AG04449 (cell line): ENCODE results near the gene TCF15.

Experiments
- CTCF ChIA-PET: fragments of 350-600 bp; formaldehyde crosslinking; extraction: SDS; loops from one replicate; lab custom pipeline; 2021; ENCODE audit warnings: antibody characterized with exemption; lab: Yijun Ruan, JAX
- POLR2A ChIA-PET: fragments of 400-600, 350-600 bp; formaldehyde crosslinking; extraction: SDS; loops from one replicate; lab custom pipeline; 2020; ENCODE audit warnings: antibody characterized with exemption, inconsistent platforms; lab: Yijun Ruan, JAX
- DNase-seq: peaks from one replicate; pipeline ENCODE4 v3.0.0-alpha.2; 2010; ENCODE audit warnings: low read depth, low spot score
- H3K4me3 ChIP-seq: 2 replicates; pipeline ENCODE4 v1.5.1; 2011; ENCODE audit warnings: low read depth, mild to moderate bottlenecking, control low read depth, low read length
- TF ChIP-seq, protein P1 (sequence below): IDR thresholded peaks from one replicate; pipeline ENCODE4 v1.5.1; 2011; ENCODE audit warnings: mild to moderate bottlenecking, moderate library complexity, low read length, control low read depth, inconsistent platforms; ENCODE audit not compliant: insufficient read depth; ENCODE audit errors: missing control alignments

Gene TCF15

DNA sequence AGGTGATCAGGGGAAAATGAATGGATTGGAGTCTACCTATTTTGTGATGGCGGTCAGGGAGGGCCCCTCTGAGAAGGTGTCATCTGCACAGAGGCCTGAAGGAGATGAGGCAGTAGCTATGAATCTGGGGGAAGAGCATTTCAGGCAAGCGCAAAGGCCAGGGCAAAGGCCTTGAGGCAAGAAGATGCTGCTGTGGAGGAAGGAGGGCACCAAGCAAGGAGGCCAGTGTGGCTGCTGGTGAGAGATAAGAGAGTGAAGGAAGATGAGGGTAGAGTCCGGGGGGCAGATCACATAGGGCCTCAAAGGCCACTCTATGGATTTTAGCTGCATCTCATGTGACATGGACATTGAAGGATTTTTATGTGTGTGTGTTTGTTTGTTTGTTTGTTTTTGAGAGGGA is 45.9 kb downstream of the TCF15 start:
- no peak overlapping the region for H3K4me3 ChIP-seq
- ChIA-PET POLR2A (no interaction called here), CTCF (interaction anchor here (3.3 to 4.8 kb wide), 6 partner anchors 19 to 176 kb away, joined by 18 to 122 read pairs (median 68); partner anchors contain the start of gene CSNK2A1)
- no peak for DNase-seq
- TF ChIP-seq, protein P1, sequence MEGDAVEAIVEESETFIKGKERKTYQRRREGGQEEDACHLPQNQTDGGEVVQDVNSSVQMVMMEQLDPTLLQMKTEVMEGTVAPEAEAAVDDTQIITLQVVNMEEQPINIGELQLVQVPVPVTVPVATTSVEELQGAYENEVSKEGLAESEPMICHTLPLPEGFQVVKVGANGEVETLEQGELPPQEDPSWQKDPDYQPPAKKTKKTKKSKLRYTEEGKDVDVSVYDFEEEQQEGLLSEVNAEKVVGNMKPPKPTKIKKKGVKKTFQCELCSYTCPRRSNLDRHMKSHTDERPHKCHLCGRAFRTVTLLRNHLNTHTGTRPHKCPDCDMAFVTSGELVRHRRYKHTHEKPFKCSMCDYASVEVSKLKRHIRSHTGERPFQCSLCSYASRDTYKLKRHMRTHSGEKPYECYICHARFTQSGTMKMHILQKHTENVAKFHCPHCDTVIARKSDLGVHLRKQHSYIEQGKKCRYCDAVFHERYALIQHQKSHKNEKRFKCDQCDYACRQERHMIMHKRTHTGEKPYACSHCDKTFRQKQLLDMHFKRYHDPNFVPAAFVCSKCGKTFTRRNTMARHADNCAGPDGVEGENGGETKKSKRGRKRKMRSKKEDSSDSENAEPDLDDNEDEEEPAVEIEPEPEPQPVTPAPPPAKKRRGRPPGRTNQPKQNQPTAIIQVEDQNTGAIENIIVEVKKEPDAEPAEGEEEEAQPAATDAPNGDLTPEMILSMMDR, result no peak

DNA sequence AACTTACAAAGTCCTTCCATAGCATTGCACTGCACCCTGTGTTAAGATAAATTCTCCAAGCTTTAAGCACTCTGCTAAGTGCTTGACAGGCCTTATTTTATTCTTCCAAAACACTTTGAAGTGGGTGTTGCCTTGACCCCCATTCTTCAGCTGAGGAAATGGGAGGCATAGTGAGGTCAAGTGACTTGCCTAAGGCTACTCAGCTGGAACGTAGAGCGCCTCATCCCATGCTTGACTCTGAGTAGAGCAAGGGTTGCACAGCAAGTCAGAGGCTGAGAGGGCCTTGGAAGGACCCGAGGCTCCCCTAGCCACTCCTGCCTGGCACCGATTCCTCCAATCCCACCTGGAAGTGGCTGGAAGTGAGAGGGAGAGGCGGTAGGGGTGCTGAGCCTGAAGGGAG is 46.9 kb downstream of the TCF15 start:
- ChIA-PET CTCF (interaction anchor here (0.8 to 4.8 kb wide), 20 partner anchors 9 to 209 kb away, joined by 3 to 122 read pairs (median 10); partner anchors contain the start of gene CSNK2A1), POLR2A (no interaction called here)
- TF ChIP-seq, protein P1, result no peak
- no peak overlapping the region for H3K4me3 ChIP-seq
- no peak for DNase-seq

DNA sequence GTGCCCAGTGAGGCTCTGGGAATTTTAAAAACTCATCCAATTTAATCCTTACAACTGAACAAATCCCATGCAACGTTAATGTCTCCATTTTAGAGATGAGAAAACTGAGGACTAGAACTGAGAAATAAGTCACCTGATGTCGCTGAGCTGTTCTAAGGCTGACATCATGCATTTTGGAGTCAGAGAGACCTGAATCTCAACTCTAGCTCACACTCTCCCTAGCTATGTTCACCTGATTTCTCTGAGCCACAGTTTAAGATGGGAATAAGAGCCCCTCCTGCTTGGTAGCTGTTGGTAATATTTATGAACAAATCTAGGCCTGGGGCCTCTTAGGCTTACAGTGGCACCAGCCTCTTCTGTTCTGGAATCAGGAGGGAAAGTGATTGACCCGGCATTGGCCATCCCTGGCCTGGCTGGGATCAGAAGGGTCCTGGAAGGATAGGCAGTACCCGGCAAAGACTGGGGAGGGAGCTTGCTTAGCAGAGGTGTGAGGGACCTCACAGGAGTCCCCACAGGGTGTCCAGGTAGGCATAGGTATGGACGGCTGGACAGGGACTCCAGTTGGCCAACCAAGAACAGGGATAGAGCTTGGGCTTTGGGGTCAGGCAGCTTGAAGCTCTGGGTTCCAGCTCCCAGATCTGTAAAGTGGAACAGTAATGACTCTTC is 47.7 kb downstream of the TCF15 start:
- no peak for DNase-seq
- no peak overlapping the region for H3K4me3 ChIP-seq
- TF ChIP-seq, protein P1, result no peak
- ChIA-PET CTCF (interaction anchor here (0.6 to 4.8 kb wide), 24 partner anchors 9 to 208 kb away, joined by 3 to 122 read pairs (median 9); partner anchors contain the start of gene CSNK2A1), POLR2A (no interaction called here)

DNA sequence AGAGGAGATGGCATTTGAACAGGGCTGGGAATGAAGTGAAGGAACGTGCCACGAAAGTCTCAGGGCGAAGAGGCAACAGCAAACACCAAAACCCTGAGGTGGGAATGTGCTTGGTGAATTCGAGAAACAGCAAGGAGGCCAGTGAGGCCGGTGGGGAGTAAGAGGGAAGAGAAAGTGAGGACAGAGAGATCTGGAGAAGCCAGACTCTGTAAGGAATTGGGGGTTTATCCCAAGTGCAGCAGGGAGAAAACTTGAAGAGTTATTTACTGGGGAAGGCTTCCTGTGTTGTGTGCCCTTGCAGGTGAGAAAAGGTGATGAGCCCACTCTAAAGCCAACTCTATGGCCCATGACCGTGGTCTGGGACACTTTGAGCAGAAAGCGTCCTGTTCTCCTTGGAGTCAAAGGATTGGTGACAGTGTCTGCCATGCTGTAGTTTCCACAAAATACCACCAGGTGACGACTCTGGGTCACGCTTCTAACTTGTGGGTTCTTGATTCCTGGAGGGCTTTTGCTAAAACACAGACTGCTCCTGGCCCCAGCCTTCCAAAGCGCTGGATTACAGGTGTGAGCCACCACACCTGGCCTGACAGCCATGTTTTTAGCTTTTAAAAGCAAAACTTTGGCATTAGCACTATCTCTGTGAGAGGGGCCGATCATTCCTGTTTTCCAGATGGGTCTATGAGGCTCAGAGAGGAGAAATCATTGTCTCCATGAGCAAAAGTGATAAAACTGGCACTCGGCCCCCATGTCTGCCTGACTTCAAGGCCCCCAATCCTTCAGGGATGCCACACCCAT is 48.5 kb downstream of the TCF15 start:
- no peak for DNase-seq
- POLR2A ChIA-PET, result no interaction called here
- no peak overlapping the region for H3K4me3 ChIP-seq
- CTCF ChIA-PET, result interaction anchor here (0.6 to 4.8 kb wide), 30 partner anchors 8 to 208 kb away, joined by 3 to 122 read pairs (median 6); partner anchors contain the start of gene CSNK2A1
- TF ChIP-seq, protein P1, result peak; percentile 94

DNA sequence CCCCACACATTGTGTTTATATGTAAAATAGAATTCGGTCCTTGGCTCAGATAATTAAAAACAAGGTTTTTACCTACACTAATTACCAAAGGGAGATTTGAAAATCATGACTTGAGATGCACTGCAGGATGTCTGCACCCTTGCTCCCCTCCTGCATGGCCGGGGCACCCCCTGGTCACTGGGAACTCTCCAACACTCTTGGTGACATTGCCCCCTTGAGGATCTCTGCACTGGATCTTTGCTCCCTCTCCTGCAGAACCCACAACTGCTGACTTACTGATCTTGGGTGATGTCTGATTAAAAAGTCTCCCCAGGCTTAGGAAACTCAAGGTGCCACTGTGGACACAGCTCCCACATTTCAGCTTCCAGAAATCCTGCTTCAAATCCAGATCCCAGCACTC is 49.4 kb downstream of the TCF15 start:
- CTCF ChIA-PET, result interaction anchor here (0.7 to 4.8 kb wide), 21 partner anchors 9 to 207 kb away, joined by 3 to 122 read pairs (median 9); no protein-coding TSS in a partner anchor
- DNase-seq, result no peak
- no peak overlapping the region for H3K4me3 ChIP-seq
- POLR2A ChIA-PET, result no interaction called here
- TF ChIP-seq, protein P1, result no peak

DNA sequence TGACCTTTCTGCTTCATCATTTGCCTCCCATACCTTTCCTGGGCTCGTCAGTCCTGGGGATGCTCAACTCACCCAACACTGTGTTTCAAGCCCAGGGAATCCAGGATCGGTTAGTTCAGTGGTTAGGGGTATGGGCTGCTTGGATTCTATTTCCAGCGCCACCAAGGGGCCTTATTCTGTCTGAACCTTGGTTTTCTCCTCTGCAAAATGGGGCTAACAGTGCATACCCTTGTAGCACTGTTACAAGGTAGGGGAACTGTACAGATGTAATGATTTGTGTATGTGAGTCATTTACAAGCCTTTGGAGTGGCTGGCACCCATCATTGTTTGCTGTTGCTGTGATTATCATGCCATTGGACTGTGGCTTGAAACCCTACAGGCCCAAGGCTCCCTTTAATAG is 52.0 kb downstream of the TCF15 start:
- ChIA-PET POLR2A (no interaction called here), CTCF (interaction anchor here (1.0 to 3.0 kb wide), 2 partner anchors 158 to 181 kb away, joined by 3 to 8 read pairs; no protein-coding TSS in a partner anchor)
- TF ChIP-seq, protein P1, result no peak
- DNase-seq, result no peak
- no peak overlapping the region for H3K4me3 ChIP-seq
